ENCODE measurements around the gene SUSD5.

SUSD5 gene

DNA sequence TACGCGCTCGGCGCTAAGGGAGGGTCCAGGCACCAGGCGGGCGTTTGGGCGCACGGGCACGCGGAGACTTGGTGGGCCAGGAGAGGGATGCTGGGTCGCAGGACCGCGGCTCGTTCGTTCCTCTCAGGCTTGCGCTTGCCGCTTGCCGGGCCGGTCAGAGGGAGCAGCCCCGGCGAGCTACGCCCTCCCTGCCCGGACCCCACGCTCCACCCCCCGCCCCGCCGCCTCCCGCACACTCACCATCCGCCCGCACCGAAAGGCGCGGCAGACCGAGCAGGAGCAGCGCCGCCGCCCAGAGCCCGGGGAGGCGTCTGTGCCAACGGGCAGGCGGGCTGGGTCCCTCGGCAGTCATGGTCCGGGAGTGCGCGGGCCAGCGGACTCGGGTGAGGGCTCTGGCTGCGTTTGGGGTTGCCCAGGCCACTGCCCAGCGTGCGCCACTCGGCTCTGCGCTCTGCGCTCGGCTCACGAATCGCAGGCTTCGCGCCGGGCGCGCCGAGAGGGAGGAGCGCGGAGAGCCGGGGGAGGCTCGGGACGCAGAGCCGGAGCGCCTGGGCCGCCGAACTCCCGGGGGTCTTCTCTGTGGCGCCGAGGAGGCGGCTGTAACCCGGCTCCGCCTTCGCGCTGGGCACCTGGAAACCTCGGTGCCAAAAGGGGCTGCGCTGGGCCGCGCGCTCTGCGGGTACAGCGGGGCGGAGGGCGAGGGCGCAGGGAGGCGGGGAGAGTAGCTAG is at the start of gene SUSD5:
Gene SUSD5 (minus strand): TSS at position 365 of the 729 bp plus-strand sequence. CDS start 13 bp downstream, at position 352.
- DNase-seq (ENCODE audit: insufficient read length, low spot score) (no peak), FAIRE-seq (no peak)

DNA sequence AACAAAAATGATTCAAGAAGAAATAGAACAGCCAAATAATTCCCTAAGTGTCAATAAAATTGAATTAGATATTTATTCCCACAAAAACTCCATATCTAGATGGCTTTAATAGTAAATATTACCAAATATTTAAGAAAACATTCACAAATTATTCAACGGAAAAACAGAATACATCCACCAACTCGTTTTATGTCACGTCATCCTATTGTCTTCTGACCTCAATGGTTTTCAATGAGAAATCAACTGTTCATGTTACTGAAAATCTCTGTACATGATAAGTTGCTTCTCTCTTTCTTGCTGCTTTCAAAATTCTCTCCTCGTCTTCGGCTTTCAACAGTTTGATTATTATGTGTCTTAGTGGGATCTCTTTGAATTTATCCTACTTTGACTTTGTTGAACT is 41.5 kb upstream of the SUSD5 start:
- no peak for DNase-seq (ENCODE audit: insufficient read length, low spot score)
- FAIRE-seq = no peak

DNA sequence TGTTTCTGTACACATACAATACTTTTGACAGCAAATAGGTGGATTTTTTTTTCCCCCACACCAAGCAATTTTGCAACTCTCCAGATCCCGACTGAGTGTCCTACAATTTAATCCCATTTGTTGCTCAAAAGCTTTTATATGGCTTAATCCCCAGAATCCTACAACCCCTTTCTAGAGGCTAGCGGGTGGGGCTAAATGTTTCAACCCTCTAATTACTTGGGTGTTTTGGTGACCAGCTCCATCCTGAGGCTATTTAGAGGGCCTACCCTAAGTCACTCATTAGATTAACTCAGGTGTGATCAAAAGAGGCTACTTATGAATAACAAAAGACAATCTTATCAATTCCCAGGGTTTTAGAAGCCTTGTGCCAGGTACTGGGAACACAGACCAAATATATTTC is 37.6 kb upstream of the SUSD5 start:
- FAIRE-seq (no peak), DNase-seq (ENCODE audit: insufficient read length, low spot score) (no peak)

DNA sequence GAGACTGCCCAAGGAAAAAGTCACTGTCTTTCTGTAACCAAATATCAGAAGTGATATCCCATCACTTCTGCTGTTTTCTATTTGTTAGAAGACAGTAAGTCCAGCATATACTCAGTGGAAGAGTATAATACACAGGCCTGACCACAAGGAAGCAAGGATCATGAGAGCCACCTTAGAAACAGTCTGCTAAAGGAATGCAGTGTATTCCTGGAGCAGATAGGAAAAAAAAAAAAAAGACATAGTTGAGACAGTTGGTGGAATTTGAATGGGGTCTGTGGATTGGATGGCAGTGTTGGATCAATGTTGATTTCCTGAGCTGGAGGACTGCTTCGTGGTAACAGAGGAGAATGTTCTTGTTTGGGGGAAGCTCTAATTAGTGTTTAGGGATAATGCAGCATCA is 32.1 kb upstream of the SUSD5 start:
- DNase-seq (ENCODE audit: insufficient read length, low spot score) (no peak), FAIRE-seq (no peak)

DNA sequence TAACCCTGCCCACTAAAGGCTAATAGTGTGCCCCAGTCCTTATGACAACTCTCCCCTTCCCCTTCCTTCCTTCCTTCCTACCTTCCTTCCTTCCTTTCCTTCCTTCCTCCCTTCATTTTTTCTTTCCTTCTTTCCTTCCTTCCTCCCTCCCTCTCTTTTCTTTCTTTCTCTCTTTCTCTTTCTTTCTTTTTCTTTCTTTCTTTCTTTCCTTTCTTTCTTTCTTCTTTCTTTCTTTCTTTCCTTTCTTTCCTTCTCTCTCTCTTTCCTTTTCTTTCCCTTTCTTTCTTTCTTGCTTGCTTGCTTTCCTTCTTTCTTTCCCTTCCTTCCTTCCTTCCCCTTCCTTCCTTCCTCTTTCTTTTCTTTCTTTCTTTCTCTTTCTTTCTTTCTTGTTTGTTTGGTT is 28.2 kb upstream of the SUSD5 start:
- FAIRE-seq (no peak), DNase-seq (ENCODE audit: insufficient read length, low spot score) (no peak)

DNA sequence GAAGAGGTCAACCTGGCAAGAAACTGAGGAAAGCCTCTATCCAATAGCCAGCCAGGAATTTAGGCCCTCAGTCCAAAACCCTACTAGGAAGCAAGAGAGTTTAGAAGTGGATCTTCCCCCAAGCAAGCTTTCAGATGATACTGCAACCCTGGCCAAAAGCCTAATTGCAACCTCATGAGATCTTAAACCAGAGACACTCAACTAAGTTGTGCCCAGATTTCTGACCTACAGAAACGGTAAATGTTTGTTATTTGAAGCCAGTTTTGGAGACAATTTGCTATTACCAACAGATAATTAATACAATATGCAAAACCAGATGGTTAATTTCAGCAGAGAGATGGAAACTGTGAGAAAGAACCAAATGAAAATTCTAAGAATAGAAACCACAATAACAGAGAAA is 21.7 kb upstream of the SUSD5 start:
- FAIRE-seq (no peak), DNase-seq (ENCODE audit: insufficient read length, low spot score) (no peak)

DNA sequence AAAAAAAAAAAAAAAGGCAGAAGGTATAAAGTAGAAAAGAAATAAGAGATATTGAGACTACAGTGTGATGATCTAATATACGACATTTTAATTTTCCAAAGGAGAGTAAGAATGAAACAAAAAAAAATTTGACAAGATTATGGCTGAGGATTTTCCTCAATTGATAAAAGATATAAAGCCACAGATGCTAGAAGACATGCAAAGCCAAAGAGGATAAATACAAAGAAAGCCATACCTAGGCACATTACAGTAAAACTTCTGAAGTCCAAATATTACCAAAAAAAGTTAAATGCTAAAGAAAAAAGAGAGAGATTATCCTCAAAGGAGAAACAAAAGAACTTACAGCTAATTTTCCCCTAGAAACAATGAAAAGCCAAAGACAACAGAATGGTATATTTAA is 20.3 kb upstream of the SUSD5 start:
- FAIRE-seq (no peak), DNase-seq (ENCODE audit: insufficient read length, low spot score) (no peak)

DNA sequence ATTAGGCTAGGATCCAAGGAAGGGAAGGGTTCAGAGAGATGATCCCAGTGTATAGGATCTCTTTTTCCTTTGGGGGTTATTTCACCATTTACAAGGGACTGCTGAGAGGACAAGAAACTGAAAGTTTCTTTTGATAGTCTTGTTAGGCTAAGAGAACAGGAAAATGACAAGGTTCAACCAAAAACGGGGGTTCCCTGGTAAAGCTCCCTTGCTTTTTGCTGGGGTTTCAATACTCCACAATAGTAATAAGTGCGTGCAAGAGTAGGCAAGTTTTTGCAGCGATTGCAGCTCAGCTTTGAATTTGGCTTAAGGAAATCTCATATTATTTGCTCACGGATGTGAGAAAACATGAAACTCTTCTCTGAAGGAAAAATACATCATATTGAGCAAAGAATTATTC is 18.8 kb upstream of the SUSD5 start:
- DNase-seq (ENCODE audit: insufficient read length, low spot score) (no peak), FAIRE-seq (no peak)

DNA sequence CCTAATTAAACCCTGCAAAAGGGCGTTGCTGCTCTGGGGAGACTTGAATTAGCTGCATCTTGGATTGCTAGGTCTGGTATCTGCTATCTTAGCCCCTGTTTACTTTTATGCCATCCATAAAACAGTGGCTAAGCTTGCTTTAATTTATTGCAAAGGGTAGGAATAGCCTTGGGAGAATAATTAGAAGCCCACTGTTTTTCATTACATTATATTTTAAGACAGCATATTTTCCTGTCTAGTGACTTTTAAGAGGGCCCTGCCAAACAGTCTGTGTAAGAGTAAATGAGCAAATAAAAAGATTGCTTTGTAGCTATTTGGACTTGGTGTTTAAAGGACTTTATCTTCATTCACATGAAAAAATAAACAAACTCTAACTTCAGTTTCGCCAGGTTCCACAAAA is 17.4 kb upstream of the SUSD5 start:
- DNase-seq (ENCODE audit: insufficient read length, low spot score) = no peak

DNA sequence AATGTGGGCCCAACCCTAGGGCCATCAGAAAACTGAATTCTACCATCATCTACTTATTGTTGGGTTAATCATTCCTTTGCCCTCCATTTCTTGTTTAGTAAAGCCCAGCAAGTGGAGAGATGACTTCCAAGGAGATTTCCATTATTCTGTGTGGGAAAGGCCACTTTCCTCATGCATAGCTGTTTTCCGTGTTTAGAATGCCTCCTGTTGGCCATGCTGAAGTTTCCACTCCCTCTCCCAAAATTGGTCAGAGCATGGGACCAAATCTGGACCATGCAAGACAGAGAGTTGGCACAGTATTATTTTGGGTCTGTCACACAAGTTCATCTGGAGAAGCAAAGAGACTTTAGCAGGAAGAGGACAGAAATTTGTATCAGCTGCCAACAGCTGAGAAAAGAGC is 15.3 kb upstream of the SUSD5 start:
- no peak for DNase-seq (ENCODE audit: insufficient read length, low spot score)
- no peak for FAIRE-seq

More for the DNA sequence above, 17.4 kb upstream of the SUSD5 start:
- no peak for FAIRE-seq

DNA sequence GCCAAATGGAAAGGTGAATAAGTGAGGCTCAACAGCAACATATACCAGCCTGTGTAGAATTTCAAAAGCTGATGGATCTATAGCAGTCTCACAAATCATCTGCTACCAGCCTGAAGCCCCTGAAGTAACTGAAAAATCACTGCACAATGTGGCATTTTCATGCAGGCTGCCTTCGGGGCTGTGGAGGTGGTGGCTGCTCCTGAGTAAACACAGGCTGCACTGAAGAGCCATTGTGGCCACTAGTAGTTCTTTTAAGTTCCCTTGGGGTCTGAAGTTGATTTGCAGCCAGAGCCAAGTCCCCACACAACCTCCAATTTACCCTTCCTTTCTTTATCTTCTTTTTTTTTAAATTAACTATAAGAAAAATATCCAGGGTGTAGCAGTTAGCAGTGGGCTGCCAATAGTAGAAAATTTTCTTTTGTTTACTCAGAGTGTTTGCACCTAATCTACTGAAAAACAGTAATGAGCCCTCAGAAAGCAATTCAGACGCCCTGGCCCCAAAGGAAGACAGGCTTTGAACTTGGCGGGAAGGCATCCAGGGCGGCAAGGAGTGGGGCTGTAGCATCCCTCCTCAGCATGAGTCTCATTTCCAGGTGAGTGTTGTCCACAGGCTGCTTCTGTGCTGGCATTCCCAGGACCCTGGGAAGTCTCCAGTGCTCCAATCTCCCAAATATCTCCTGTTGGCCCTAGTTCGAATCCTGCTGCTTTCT is 13.3 kb upstream of the SUSD5 start:
- FAIRE-seq = no peak
- no peak for DNase-seq (ENCODE audit: insufficient read length, low spot score)

DNA sequence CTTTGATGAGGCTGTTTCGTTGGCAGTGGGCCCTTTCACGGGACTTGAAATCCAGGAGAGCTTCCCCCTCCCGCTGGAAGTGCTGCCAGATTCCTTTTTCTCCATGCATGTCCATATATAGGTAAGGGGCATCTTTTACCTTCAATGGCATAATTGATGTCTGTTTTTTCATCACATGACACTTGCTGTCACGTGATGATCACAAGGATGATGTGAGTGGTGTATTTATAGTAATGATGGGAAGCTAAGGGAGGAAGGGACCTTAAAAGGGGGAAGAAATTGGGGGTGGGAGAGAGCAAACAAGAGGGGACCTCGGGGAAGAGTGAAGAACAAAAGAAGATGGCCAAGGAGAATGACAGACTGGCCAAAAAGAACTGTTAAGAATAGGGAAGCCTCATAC is 11.3 kb upstream of the SUSD5 start:
- FAIRE-seq = no peak

DNA sequence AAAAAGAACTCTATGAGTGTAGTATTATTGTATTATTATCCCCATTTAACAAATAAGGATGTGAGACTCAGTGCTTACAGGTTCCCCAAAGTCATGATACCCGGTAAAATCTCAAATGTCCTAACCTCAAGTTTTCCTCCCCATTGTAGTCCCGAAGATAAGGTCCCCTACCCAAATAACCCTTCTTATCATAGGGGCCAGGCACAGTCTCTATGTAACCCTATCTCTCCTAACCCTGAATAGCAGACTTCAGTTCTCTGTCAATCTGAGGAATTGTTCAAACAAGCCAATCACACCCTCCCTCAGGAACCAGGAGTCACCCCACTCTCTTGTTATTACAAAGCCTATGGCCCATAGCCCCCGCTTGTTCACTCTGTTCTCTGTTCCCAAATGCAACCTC is 10.5 kb upstream of the SUSD5 start:
- FAIRE-seq = no peak
- no peak for DNase-seq (ENCODE audit: insufficient read length, low spot score)

More for the DNA sequence above, 11.3 kb upstream of the SUSD5 start:
- DNase-seq (ENCODE audit: insufficient read length, low spot score) = no peak

DNA sequence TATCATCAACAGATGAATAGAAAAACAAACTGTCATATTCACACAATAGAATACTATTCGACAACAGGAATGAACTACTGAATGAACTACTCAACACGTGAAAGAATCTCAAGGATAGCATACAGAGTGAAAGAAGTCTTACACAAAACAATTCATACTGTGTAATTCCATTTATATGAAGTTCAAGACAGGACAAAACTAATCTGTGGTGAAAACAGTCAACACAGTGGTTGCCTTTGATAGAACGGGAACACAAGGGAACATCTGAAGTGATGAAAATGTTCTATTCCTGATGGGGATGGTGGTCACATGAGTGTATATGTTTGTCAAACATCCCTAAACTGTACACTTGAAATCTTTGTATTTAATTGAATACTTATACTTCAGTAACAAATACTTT is 2.6 kb upstream of the SUSD5 start:
- FAIRE-seq (no peak), DNase-seq (ENCODE audit: insufficient read length, low spot score) (no peak)

DNA sequence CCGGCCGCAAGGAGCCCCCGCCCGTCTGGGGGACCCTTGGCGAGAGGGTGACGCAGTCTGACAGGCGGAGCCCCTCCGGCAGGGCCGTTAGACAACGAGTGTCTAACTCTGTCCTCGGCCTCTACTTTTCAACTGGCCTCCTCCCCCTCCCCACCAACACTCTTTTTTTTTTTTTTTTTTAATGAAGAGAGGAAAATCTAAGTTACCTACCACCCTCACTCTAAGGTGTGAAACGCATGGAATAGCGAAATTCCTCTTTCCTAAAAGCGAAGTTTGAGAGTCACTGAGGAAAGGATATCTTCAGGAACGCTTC is 521 bp upstream of the SUSD5 start:
- DNase-seq (ENCODE audit: insufficient read length, low spot score) = no peak
- FAIRE-seq = no peak

DNA sequence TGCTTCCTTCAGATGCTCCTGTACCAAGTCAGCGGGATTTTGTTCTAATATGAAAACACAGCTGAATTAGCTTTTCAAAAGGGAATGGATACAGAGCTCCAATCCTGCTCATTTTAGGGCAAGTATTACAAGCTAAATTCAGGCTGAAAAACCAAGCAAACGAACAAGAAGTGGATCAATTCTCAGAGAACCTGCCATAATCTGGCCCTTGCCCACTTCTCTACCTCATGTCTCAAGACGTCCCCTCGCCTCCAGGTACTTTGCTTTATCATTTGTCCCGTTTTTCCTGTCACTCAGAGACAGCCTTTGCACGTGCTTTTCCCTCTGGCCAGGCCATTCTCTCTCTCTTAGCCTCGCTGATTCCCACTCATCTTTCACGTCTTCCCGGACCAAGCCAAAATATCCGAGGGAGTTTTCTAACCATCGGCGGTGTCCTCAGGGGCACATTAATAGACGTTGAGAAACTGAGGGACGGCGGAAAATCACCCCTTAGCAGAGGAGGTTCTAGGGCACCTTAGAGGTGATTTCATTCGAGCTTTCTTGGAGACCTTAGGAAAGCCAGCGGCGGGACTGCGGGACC is 654 bp downstream of the SUSD5 start:
- no peak for DNase-seq (ENCODE audit: insufficient read length, low spot score)
- no peak for FAIRE-seq

DNA sequence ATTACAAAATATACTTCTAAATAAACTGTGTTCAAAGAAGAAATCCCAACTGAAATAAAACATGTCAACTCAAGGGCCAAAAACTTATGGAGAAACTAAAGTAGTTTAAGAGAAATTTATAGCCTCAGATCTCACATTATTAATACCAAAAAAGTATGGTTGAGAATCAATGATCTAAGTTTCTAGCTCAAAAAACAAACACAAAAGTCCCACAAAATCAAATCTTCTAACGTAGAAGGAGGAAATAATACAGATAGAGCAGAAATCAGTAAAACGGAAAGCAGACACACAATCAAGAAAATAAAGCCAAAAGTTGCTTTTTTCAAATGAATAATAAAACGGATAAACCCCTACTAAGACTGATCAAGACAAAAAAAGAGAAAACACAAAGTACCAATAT is 2.9 kb downstream of the SUSD5 start:
- no peak for DNase-seq (ENCODE audit: insufficient read length, low spot score)
- FAIRE-seq = no peak

DNA sequence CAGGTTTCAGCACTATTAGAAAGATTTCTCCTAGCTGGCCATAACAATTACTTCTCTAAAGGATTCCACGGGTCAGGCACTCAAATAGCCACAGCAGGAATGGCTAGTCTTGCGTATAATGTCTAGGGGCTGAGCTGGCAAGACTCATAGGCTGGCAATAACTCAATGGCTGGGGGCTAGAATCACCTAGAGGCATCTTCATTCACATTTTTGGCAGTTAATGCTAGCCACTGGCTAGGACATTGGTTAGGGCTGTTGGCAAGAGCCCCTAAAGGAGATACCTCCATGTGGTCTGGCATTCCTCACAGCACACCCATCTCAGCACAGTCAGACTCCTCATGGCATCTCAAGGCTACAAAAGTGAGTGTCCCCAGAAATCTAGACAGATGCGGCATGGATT is 6.2 kb downstream of the SUSD5 start:
- DNase-seq (ENCODE audit: insufficient read length, low spot score) (no peak), FAIRE-seq (no peak)

DNA sequence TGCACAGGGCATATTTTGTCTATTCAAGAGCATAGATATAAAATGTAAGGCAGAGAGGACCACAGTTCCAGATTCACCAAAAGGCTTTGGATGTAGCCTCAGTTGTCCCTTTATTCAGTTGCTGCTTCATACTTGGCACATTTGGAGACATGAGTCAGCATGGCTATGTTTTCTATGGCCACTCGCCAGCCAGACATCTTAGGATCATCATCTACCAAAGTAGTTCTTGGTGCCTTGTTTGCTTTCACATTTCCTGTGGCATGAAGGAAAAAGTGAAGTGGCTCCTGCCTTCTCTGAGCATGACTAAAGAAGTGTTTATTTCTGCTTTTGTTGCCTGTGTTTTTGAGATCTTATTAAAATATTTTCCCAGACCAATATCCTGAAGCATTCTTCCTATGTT is 7.2 kb downstream of the SUSD5 start:
- DNase-seq (ENCODE audit: insufficient read length, low spot score) (no peak), FAIRE-seq (no peak)

DNA sequence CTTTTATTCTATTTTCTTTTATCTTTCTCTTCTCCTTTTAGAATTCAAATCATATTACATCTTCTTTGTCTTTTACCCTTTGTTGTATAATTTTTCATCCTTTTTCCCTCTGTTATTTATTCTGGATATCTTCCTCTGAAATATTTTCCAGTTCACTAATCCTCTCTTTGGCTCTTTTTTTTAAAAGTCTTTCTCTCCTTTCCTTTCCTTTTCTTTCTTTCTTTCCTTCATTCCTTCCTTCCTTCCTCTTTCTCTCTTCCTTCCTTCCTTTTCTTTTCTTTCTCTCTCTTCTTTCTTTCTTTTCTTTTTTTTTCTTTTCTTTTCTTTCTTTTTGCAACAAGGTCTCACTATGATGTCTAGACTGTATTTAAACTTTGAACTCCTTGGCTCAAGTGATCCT is 9.3 kb downstream of the SUSD5 start:
- no peak for DNase-seq (ENCODE audit: insufficient read length, low spot score)
- FAIRE-seq = no peak

DNA sequence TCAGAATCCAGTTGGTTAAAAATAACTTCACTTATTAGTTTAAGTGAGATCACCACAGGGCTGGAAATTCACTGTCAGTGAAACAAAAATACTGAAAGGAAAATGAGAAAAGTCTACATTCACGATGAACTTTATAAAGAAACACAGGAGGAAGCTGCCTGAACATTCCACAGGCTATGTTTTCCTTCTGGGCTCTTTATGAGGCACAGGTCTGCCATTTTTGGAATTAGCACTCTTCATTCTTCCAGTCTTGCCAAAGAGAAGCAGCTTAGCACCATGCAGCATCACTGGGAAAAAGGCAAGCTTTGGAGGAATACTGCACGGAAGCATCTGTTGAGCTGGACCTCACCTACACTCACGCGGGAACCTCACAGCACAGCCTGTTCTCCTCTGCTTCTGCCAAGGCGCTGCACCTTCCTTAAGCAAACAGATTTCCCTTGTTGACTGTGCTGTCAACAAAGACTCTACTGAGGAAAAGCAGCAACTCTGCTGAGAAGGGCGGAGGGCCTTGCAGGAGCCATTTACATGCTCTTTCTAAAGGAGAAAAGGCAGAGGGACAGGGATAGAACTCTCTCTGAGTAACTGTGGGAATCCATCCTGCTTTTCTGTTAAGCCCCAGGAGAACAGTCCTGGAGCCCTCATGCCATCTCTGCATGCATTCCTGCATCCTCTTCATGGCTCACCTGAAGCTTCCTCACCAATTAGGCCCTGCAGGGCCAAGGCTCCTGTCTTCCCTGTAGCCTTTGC is 15.7 kb downstream of the SUSD5 start:
- DNase-seq (ENCODE audit: insufficient read length, low spot score) (no peak), FAIRE-seq (no peak)

DNA sequence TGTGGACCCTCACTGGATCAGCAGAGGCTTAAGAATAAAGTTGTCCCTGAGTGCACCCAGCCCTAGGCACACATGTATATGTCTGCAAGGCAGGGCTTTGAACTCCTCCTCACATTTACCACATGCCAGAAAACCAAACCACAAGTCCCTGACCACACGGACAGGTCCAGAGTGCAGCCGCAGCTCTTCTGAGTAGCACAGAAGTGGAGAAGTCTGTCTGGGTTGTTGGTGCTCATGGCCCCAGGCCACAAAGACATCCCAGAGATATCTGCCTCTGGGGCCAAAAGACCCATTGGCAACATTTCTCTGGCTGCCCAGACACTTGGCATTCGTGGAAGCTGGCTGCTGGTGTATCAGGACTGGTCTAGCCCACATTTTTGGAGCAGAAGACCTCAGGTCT is 17.4 kb downstream of the SUSD5 start:
- FAIRE-seq = no peak
- no peak for DNase-seq (ENCODE audit: insufficient read length, low spot score)
